ENCODE data around the gene AMACR.

Gene AMACR

GRCh38 chr5:33995865-33996264 lies 12.0 kb downstream of the AMACR start:
- Histone ChIP-seq H3K27ac (ENCODE audit: insufficient read depth, low read depth, low read length, poor library complexity, severe bottlenecking) (no peak overlapping the region), H3K4me1 (ENCODE audit: control insufficient read depth, insufficient read depth, low read length) (no peaks in the 10 kb centered on the region), H3K36me3 (ENCODE audit: control insufficient read depth, insufficient read depth, low read length) (peaks cover 4% of the 10 kb centered on the region), H3K27me3 (ENCODE audit: control insufficient read depth, insufficient read depth, low read length, poor library complexity, severe bottlenecking) (no peaks in the 10 kb centered on the region), H3K9me3 (ENCODE audit: control insufficient read depth, low read length) (no peaks in the 10 kb centered on the region), H3K4me3 (ENCODE audit: insufficient read depth, low read depth, low read length) (no peak overlapping the region)
- 84 to 91% methylated on average over 2 of the region's 2 CpGs for WGBS, 2 experiments

- H3K27me3 ChIP-seq (ENCODE audit: control insufficient read depth, insufficient read depth, low read length, poor library complexity, severe bottlenecking): no peaks in the 10 kb centered on the region
- no peak overlapping the region for H3K4me3 ChIP-seq (ENCODE audit: insufficient read depth, low read depth, low read length)
- H3K4me1 ChIP-seq (ENCODE audit: control insufficient read depth, insufficient read depth, low read length): no peaks in the 10 kb centered on the region
- 94 to 100% methylated on average over 1 of the region's 1 CpG for WGBS, 2 experiments
- no peak overlapping the region for H3K27ac ChIP-seq (ENCODE audit: insufficient read depth, low read depth, low read length, poor library complexity, severe bottlenecking)
- H3K36me3 ChIP-seq (ENCODE audit: control insufficient read depth, insufficient read depth, low read length): peaks cover 4% of the 10 kb centered on the region
- H3K9me3 ChIP-seq (ENCODE audit: control insufficient read depth, low read length): no peaks in the 10 kb centered on the region
These were observed 13.0 kb downstream of the AMACR start for GRCh38 chr5:33994845-33995244.

GRCh38 chr5:33992864-33993263 lies 15.0 kb downstream of the AMACR start:
- Histone ChIP-seq H3K27me3 (ENCODE audit: control insufficient read depth, insufficient read depth, low read length, poor library complexity, severe bottlenecking) (no peaks in the 10 kb centered on the region), H3K4me3 (ENCODE audit: insufficient read depth, low read depth, low read length) (no peak overlapping the region), H3K9me3 (ENCODE audit: control insufficient read depth, low read length) (no peaks in the 10 kb centered on the region), H3K27ac (ENCODE audit: insufficient read depth, low read depth, low read length, poor library complexity, severe bottlenecking) (no peak overlapping the region), H3K36me3 (ENCODE audit: control insufficient read depth, insufficient read depth, low read length) (peaks cover 11% of the 10 kb centered on the region), H3K4me1 (ENCODE audit: control insufficient read depth, insufficient read depth, low read length) (no peaks in the 10 kb centered on the region)
- 98 to 100% methylated on average over 2 of the region's 2 CpGs for WGBS, 2 experiments

- 93 to 95% methylated on average over 6 of the region's 6 CpGs for WGBS, 2 experiments
- H3K4me3 ChIP-seq (ENCODE audit: insufficient read depth, low read depth, low read length): no peak overlapping the region
- H3K27me3 ChIP-seq (ENCODE audit: control insufficient read depth, insufficient read depth, low read length, poor library complexity, severe bottlenecking): no peaks in the 10 kb centered on the region
- H3K4me1 ChIP-seq (ENCODE audit: control insufficient read depth, insufficient read depth, low read length): no peaks in the 10 kb centered on the region
- no peaks in the 10 kb centered on the region for H3K9me3 ChIP-seq (ENCODE audit: control insufficient read depth, low read length)
- no peak overlapping the region for H3K27ac ChIP-seq (ENCODE audit: insufficient read depth, low read depth, low read length, poor library complexity, severe bottlenecking)
- H3K36me3 ChIP-seq (ENCODE audit: control insufficient read depth, insufficient read depth, low read length): peaks cover 13% of the 10 kb centered on the region
These were observed 22.4 kb downstream of the AMACR start for GRCh38 chr5:33985447-33985846.

GRCh38 chr5:33984671-33985124 lies 23.2 kb downstream of the AMACR start, which contains the start of gene SLC45A2:
TSS of gene SLC45A2 (minus strand) at chr5:33984693. CDS start at chr5:33984583, 110 bp downstream.
- Histone ChIP-seq H3K4me1 (ENCODE audit: control insufficient read depth, insufficient read depth, low read length) (no peaks in the 10 kb centered on the region), H3K36me3 (ENCODE audit: control insufficient read depth, insufficient read depth, low read length) (peaks cover 13% of the 10 kb centered on the region), H3K27ac (ENCODE audit: insufficient read depth, low read depth, low read length, poor library complexity, severe bottlenecking) (no peak within 1 kb of the TSS), H3K27me3 (ENCODE audit: control insufficient read depth, insufficient read depth, low read length, poor library complexity, severe bottlenecking) (no peaks in the 10 kb centered on the region), H3K9me3 (ENCODE audit: control insufficient read depth, low read length) (no peaks in the 10 kb centered on the region), H3K4me3 (ENCODE audit: insufficient read depth, low read depth, low read length) (no peak within 1 kb of the TSS)
- 88 to 90% methylated on average over 7 of the region's 7 CpGs for WGBS, 2 experiments

- Histone ChIP-seq H3K27ac (ENCODE audit: insufficient read depth, low read depth, low read length, poor library complexity, severe bottlenecking) (no peak overlapping the region), H3K9me3 (ENCODE audit: control insufficient read depth, low read length) (no peaks in the 10 kb centered on the region), H3K27me3 (ENCODE audit: control insufficient read depth, insufficient read depth, low read length, poor library complexity, severe bottlenecking) (no peaks in the 10 kb centered on the region), H3K4me3 (ENCODE audit: insufficient read depth, low read depth, low read length) (no peak overlapping the region), H3K36me3 (ENCODE audit: control insufficient read depth, insufficient read depth, low read length) (peaks cover 13% of the 10 kb centered on the region), H3K4me1 (ENCODE audit: control insufficient read depth, insufficient read depth, low read length) (no peaks in the 10 kb centered on the region)
- WGBS, 2 experiments: 95 to 96% methylated on average over 15 of the region's 15 CpGs
These were observed 23.7 kb downstream of the AMACR start for GRCh38 chr5:33984178-33984577.

GRCh38 chr5:33981408-33982162 lies 26.3 kb downstream of the AMACR start:
- Histone ChIP-seq H3K27me3 (ENCODE audit: control insufficient read depth, insufficient read depth, low read length, poor library complexity, severe bottlenecking) (no peaks in the 10 kb centered on the region), H3K4me1 (ENCODE audit: control insufficient read depth, insufficient read depth, low read length) (no peaks in the 10 kb centered on the region), H3K9me3 (ENCODE audit: control insufficient read depth, low read length) (no peaks in the 10 kb centered on the region), H3K27ac (ENCODE audit: insufficient read depth, low read depth, low read length, poor library complexity, severe bottlenecking) (no peak overlapping the region), H3K36me3 (ENCODE audit: control insufficient read depth, insufficient read depth, low read length) (no peaks in the 10 kb centered on the region), H3K4me3 (ENCODE audit: insufficient read depth, low read depth, low read length) (no peak overlapping the region)
- WGBS, 2 experiments: 91% methylated on average over 7 to 8 of the region's 8 CpGs

GRCh38 chr5:33980030-33980429 lies 27.8 kb downstream of the AMACR start:
- H3K9me3 ChIP-seq (ENCODE audit: control insufficient read depth, low read length): no peaks in the 10 kb centered on the region
- WGBS, 2 experiments: 94 to 98% methylated on average over 3 of the region's 3 CpGs
- H3K4me3 ChIP-seq (ENCODE audit: insufficient read depth, low read depth, low read length): no peak overlapping the region
- peaks cover 6% of the 10 kb centered on the region for H3K4me1 ChIP-seq (ENCODE audit: control insufficient read depth, insufficient read depth, low read length)
- H3K27me3 ChIP-seq (ENCODE audit: control insufficient read depth, insufficient read depth, low read length, poor library complexity, severe bottlenecking): no peaks in the 10 kb centered on the region
- no peaks in the 10 kb centered on the region for H3K36me3 ChIP-seq (ENCODE audit: control insufficient read depth, insufficient read depth, low read length)
- H3K27ac ChIP-seq (ENCODE audit: insufficient read depth, low read depth, low read length, poor library complexity, severe bottlenecking): no peak overlapping the region

- Histone ChIP-seq H3K4me3 (ENCODE audit: insufficient read depth, low read depth, low read length) (no peak overlapping the region), H3K27me3 (ENCODE audit: control insufficient read depth, insufficient read depth, low read length, poor library complexity, severe bottlenecking) (no peaks in the 10 kb centered on the region), H3K27ac (ENCODE audit: insufficient read depth, low read depth, low read length, poor library complexity, severe bottlenecking) (no peak overlapping the region), H3K9me3 (ENCODE audit: control insufficient read depth, low read length) (no peaks in the 10 kb centered on the region), H3K4me1 (ENCODE audit: control insufficient read depth, insufficient read depth, low read length) (peaks cover 6% of the 10 kb centered on the region), H3K36me3 (ENCODE audit: control insufficient read depth, insufficient read depth, low read length) (no peaks in the 10 kb centered on the region)
- 79 to 85% methylated on average over 1 of the region's 1 CpG for WGBS, 2 experiments
These were observed 29.5 kb downstream of the AMACR start for GRCh38 chr5:33978306-33978705.

GRCh38 chr5:33976307-33976706 lies 31.5 kb downstream of the AMACR start:
- Histone ChIP-seq H3K4me3 (ENCODE audit: insufficient read depth, low read depth, low read length) (no peak overlapping the region), H3K4me1 (ENCODE audit: control insufficient read depth, insufficient read depth, low read length) (peaks cover 6% of the 10 kb centered on the region), H3K27ac (ENCODE audit: insufficient read depth, low read depth, low read length, poor library complexity, severe bottlenecking) (no peak overlapping the region), H3K27me3 (ENCODE audit: control insufficient read depth, insufficient read depth, low read length, poor library complexity, severe bottlenecking) (no peaks in the 10 kb centered on the region), H3K36me3 (ENCODE audit: control insufficient read depth, insufficient read depth, low read length) (no peaks in the 10 kb centered on the region), H3K9me3 (ENCODE audit: control insufficient read depth, low read length) (no peaks in the 10 kb centered on the region)
- no CpG with 5 or more reads among the region's 1 CpG for WGBS, 2 experiments

Measured in ectodermal cell (in vitro differentiated cells).